IPS-18c (cell line): ENCODE measurements around the gene HIP1.
"Not testable (repeated sequence)": the region's sequence is repeated elsewhere in the genome, so short reads cannot be mapped to it uniquely, and the experiment has no call there.

Source experiments
- H3K4me3 ChIP-seq: 2 replicates; pipeline ENCODE4 v1.7.0; 2013; ENCODE audit warnings: low read depth, mild to moderate bottlenecking, low read length, moderate library complexity; ENCODE audit not compliant: insufficient read depth
- H3K9me3 ChIP-seq: one replicate; pipeline ENCODE4 v1.6.1; 2013; ENCODE audit warnings: mild to moderate bottlenecking, low read length, moderate library complexity; ENCODE audit not compliant: control insufficient read depth, insufficient read depth

The HIP1 gene

GRCh38 chr7:75590373-75591005, 148.3 kb downstream of the HIP1 start:
- Histone ChIP-seq H3K4me3 (no peak overlapping the region), H3K9me3 (no peaks in the 10 kb centered on the region)

- H3K4me3 ChIP-seq, result no peak overlapping the region
- H3K9me3 ChIP-seq, result peaks cover 2% of the 10 kb centered on the region
Observed at GRCh38 chr7:75584354-75584753, 154.4 kb downstream of the HIP1 start.

GRCh38 chr7:75583255-75583654, 155.5 kb downstream of the HIP1 start:
- no peak overlapping the region for H3K4me3 ChIP-seq
- peaks cover 2% of the 10 kb centered on the region for H3K9me3 ChIP-seq

GRCh38 chr7:75579899-75580298, 158.8 kb downstream of the HIP1 start:
- peaks cover 2% of the 10 kb centered on the region for H3K9me3 ChIP-seq
- H3K4me3 ChIP-seq, result no peak overlapping the region

- Histone ChIP-seq H3K4me3 (no peak overlapping the region), H3K9me3 (peaks cover 2% of the 10 kb centered on the region)
Observed at GRCh38 chr7:75578081-75578480, 160.7 kb downstream of the HIP1 start.

- no peaks in the 10 kb centered on the region for H3K9me3 ChIP-seq
- H3K4me3 ChIP-seq, result no peak overlapping the region
Observed at GRCh38 chr7:75575488-75576121, 163.1 kb downstream of the HIP1 start.

- H3K9me3 ChIP-seq, result no peaks in the 10 kb centered on the region
- H3K4me3 ChIP-seq, result no peak overlapping the region
Observed at GRCh38 chr7:75573477-75574019, 165.2 kb downstream of the HIP1 start.

- Histone ChIP-seq H3K9me3 (no peaks in the 10 kb centered on the region), H3K4me3 (no peak overlapping the region)
Observed at GRCh38 chr7:75572814-75573213, 165.9 kb downstream of the HIP1 start.

- H3K9me3 ChIP-seq, result no peaks in the 10 kb centered on the region
- no peak overlapping the region for H3K4me3 ChIP-seq
Observed at GRCh38 chr7:75572396-75572795, 166.3 kb downstream of the HIP1 start.

- H3K9me3 ChIP-seq, result no peaks in the 10 kb centered on the region
Observed at GRCh38 chr7:75571209-75571608, 167.5 kb downstream of the HIP1 start.

GRCh38 chr7:75569629-75570282, 169.0 kb downstream of the HIP1 start:
- not testable (repeated sequence) for H3K4me3 ChIP-seq

More at GRCh38 chr7:75571209-75571608, 167.5 kb downstream of the HIP1 start:
- no peak overlapping the region for H3K4me3 ChIP-seq

GRCh38 chr7:75567948-75568595, 170.7 kb downstream of the HIP1 start:
- H3K4me3 ChIP-seq, result no peak overlapping the region
- no peaks in the 10 kb centered on the region for H3K9me3 ChIP-seq

More at GRCh38 chr7:75569629-75570282, 169.0 kb downstream of the HIP1 start:
- not testable (repeated sequence) for H3K9me3 ChIP-seq

GRCh38 chr7:75565132-75565837, 173.5 kb downstream of the HIP1 start:
- Histone ChIP-seq H3K4me3 (no peak overlapping the region), H3K9me3 (no peaks in the 10 kb centered on the region)

GRCh38 chr7:75563171-75563570, 175.6 kb downstream of the HIP1 start:
- no peaks in the 10 kb centered on the region for H3K9me3 ChIP-seq
- H3K4me3 ChIP-seq, result no peak overlapping the region

- no peaks in the 10 kb centered on the region for H3K9me3 ChIP-seq
- no peak overlapping the region for H3K4me3 ChIP-seq
Observed at GRCh38 chr7:75559976-75560365, 178.8 kb downstream of the HIP1 start.

- no peak overlapping the region for H3K4me3 ChIP-seq
- no peaks in the 10 kb centered on the region for H3K9me3 ChIP-seq
Observed at GRCh38 chr7:75559355-75559975, 179.3 kb downstream of the HIP1 start.

- not testable (repeated sequence) for H3K4me3 ChIP-seq, H3K9me3 ChIP-seq
Observed at GRCh38 chr7:75556835-75557234, 181.9 kb downstream of the HIP1 start.
